Astrocyte (in vitro differentiated cells and primary cell): ENCODE measurements around the gene UNC5A.

ENCODE experiments used
- EZH2 ChIP-seq: IDR thresholded peaks from 2 replicates; pipeline ENCODE4 v1.6.1; 2012; ENCODE audit warnings: mild to moderate bottlenecking, low read length, inconsistent platforms; ENCODE audit not compliant: insufficient read depth
- TF ChIP-seq, protein P1 (sequence below): IDR thresholded peaks from 2 replicates; pipeline ENCODE4 v1.5.1; 2011; ENCODE audit warnings: low read depth, mild to moderate bottlenecking, inconsistent platforms, low read length, moderate library complexity; ENCODE audit not compliant: insufficient read depth

DNA sequence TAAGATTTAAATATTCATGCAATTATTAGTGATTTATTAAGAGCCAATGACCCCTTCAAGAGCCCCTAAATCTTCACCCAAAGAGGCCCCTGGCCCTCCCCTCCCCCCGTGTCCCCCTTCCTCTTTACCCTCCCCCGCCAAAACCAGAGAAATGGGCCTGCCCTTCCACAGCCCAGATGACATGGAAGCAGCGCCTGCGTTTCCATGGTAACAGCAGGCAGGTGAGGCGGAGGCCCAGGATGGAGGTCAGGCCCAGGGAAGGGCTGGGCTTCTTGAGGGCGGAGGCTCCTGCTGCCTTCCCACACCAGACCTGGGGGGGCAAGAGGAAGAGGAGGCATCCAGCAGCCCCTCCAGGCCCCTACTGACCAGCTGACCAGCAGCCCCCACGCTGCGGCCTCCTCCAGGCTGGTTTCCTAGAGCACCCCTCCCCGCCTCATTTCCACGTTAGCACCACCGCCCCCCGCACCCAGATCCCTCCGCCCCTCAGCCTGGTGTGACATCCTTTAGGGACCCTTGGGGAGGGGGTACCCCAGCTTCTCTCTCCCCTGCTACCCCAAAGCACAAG lies 37.4 kb downstream of the UNC5A start:
- TF ChIP-seq EZH2: no peak
- TF ChIP-seq, protein P1, sequence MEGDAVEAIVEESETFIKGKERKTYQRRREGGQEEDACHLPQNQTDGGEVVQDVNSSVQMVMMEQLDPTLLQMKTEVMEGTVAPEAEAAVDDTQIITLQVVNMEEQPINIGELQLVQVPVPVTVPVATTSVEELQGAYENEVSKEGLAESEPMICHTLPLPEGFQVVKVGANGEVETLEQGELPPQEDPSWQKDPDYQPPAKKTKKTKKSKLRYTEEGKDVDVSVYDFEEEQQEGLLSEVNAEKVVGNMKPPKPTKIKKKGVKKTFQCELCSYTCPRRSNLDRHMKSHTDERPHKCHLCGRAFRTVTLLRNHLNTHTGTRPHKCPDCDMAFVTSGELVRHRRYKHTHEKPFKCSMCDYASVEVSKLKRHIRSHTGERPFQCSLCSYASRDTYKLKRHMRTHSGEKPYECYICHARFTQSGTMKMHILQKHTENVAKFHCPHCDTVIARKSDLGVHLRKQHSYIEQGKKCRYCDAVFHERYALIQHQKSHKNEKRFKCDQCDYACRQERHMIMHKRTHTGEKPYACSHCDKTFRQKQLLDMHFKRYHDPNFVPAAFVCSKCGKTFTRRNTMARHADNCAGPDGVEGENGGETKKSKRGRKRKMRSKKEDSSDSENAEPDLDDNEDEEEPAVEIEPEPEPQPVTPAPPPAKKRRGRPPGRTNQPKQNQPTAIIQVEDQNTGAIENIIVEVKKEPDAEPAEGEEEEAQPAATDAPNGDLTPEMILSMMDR: no peak
